K562 (cell line): Measurements from ENCODE around the gene LHB. TPM values are rescaled to one million over a fixed set of nuclear protein-coding genes. Genes with fewer than 3 reads are reported as not detected.

Source experiments
- BRD4 ChIP-seq: fragments of 200-600 bp; sonication (generic); IDR thresholded peaks from 2 replicates; pipeline ENCODE4 v1.6.1; 2017; ENCODE audit warnings: inconsistent platforms
- CBFA2T2 ChIP-seq: fragments of 450-650 bp; conservative IDR thresholded peaks from 2 replicates; pipeline ENCODE4 v1.6.1; 2017; ENCODE audit warnings: mild to moderate bottlenecking
- CHCHD3 ChIP-seq: fragments of 250-450 bp; sonication (Bioruptor Pico); IDR thresholded peaks from 2 replicates; pipeline ENCODE4 v2.1.2; 2022; ENCODE audit warnings: mild to moderate bottlenecking
- DACH1 ChIP-seq: fragments of 450-650 bp; IDR thresholded peaks from 2 replicates; pipeline ENCODE4 v1.6.1; 2018; ENCODE audit not compliant: partially characterized antibody
- FOXP1 ChIP-seq: sonication (generic); formaldehyde crosslinking; IDR thresholded peaks from 2 replicates; pipeline ENCODE4 v1.8.0; 2022; ENCODE audit warnings: mild to moderate bottlenecking, missing genetic modification reagents
- MCM5 ChIP-seq: fragments of 450-650 bp; IDR thresholded peaks from 2 replicates; pipeline ENCODE4 v1.6.1; 2016; ENCODE audit warnings: low read depth
- MEF2A ChIP-seq: IDR thresholded peaks from 2 replicates; pipeline ENCODE4 v1.6.1; 2011; ENCODE audit warnings: low read depth, mild to moderate bottlenecking, low read length, moderate library complexity; ENCODE audit not compliant: control insufficient read depth
- NFE2L1 ChIP-seq: fragments of 450-650 bp; IDR thresholded peaks from 2 replicates; pipeline ENCODE4 v1.6.1; 2016; ENCODE audit warnings: missing genetic modification characterization, low read depth, mild to moderate bottlenecking, missing compliant biosample characterization, moderate library complexity, borderline replicate concordance
- RB1 ChIP-seq: fragments of 450-650 bp; IDR thresholded peaks from 2 replicates; pipeline ENCODE4 v1.6.1; 2017; ENCODE audit warnings: low read depth, mild to moderate bottlenecking
- RCOR1 ChIP-seq, 2 experiments: IDR thresholded peaks; 2 replicates each; pipeline ENCODE4 v1.6.1; 2012; ENCODE audit warnings: low read depth in 2 of 2, low read length in 2 of 2, borderline replicate concordance in 1 of 2, improper control_type of control experiment in 1 of 2
- SNRNP70 ChIP-seq: fragments of 200-400 bp; formaldehyde crosslinking; optimal IDR thresholded peaks from 2 replicates; pipeline ENCODE3; 2017; ENCODE audit warnings: low read depth, low read length
- TBL1XR1 ChIP-seq, 2 experiments: IDR thresholded peaks; 2 replicates each; pipeline ENCODE4 v1.6.1; 2012; ENCODE audit warnings: improper control_type of control experiment in 2 of 2, low read length in 2 of 2, mild to moderate bottlenecking in 1 of 2
- ZFP30 ChIP-seq: fragments of 250-450 bp; sonication (Bioruptor Pico); IDR thresholded peaks from 2 replicates; pipeline ENCODE4 v1.8.0; 2022; ENCODE audit warnings: moderate library complexity, mild to moderate bottlenecking, inconsistent platforms, borderline replicate concordance
- ZNF444 ChIP-seq: fragments of 250-450 bp; sonication (Bioruptor Pico); IDR thresholded peaks from 2 replicates; pipeline ENCODE4 v1.4.0; 2020; ENCODE audit warnings: mild to moderate bottlenecking, moderate library complexity
- ZNF707 ChIP-seq: fragments of 250-450 bp; sonication (Bioruptor Pico); conservative IDR thresholded peaks from 2 replicates; pipeline ENCODE4 v1.8.0; 2022; ENCODE audit warnings: inconsistent platforms, mild to moderate bottlenecking, moderate library complexity
- ZNF778 ChIP-seq: fragments of 450-650 bp; formaldehyde crosslinking; IDR thresholded peaks from 2 replicates; pipeline ENCODE4 v1.4.0; 2020; ENCODE audit warnings: mild to moderate bottlenecking, moderate library complexity
- polyA plus RNA-seq, 8 experiments: library from polyadenylated mRNA; depleted of rRNA in 4 of 8; stranded (reverse) in 5 of 8; unstranded in 3 of 8; fragments of >200 nt; fragmentation: Nextera tagmentation in 2 of 8; fragmentation: Illumina TruSeq in 1 of 8; extraction: Ambion mirVana in 2 of 8; extraction: Trizol in 1 of 8; gene quantifications; 2 replicates each; pipeline versions ENCODE4 v1.2.1 to v1.2.3, GENCODE V29; 2011 to 2014; ENCODE audit warnings: inconsistent platforms in 1 of 8, missing spikeins in 1 of 8
- total RNA-seq, 7 experiments: library from RNA; depleted of rRNA in 6 of 7; stranded (reverse); fragments of >200 nt in 6 of 7; fragmentation: Illumina TruSeq in 2 of 7; extraction: Trizol in 2 of 7; gene quantifications; 2 replicates each; pipeline versions ENCODE4 v1.2.1 to v1.2.3, GENCODE V29; 2011 to 2021; ENCODE audit warnings: low replicate concordance in 1 of 7
- TF ChIP-seq, protein P1 (sequence below): fragments of 250-450 bp; sonication (Bioruptor Pico); IDR thresholded peaks from 2 replicates; pipeline ENCODE4 v1.4.0; 2020
- TF ChIP-seq, protein P2 (sequence below): fragments of 250-450 bp; sonication (Bioruptor Pico); IDR thresholded peaks from 2 replicates; pipeline ENCODE4 v1.9.0; 2021; ENCODE audit warnings: mild to moderate bottlenecking, inconsistent platforms
- TF ChIP-seq, protein P3 (sequence below): fragments of 250-450 bp; sonication (Bioruptor Pico); IDR thresholded peaks from 2 replicates; pipeline ENCODE4 v1.8.0; 2021; ENCODE audit warnings: moderate library complexity, mild to moderate bottlenecking, inconsistent platforms
- TF ChIP-seq, protein P4 (sequence below): fragments of 250-450 bp; sonication (Bioruptor Pico); IDR thresholded peaks from 2 replicates; pipeline ENCODE4 v1.6.1; 2021; ENCODE audit warnings: mild to moderate bottlenecking
- TF ChIP-seq, protein P5 (sequence below): sonication (generic); formaldehyde crosslinking; IDR thresholded peaks from 2 replicates; pipeline ENCODE4 v1.8.1; 2022; ENCODE audit warnings: missing genetic modification reagents

LHB gene
- total and polyA plus RNA-seq, 9 of the 15 experiments (the other 6 are each of a cell fraction or from before 2014, with no cell fraction given): 0.54 TPM; not detected in 8

DNA sequence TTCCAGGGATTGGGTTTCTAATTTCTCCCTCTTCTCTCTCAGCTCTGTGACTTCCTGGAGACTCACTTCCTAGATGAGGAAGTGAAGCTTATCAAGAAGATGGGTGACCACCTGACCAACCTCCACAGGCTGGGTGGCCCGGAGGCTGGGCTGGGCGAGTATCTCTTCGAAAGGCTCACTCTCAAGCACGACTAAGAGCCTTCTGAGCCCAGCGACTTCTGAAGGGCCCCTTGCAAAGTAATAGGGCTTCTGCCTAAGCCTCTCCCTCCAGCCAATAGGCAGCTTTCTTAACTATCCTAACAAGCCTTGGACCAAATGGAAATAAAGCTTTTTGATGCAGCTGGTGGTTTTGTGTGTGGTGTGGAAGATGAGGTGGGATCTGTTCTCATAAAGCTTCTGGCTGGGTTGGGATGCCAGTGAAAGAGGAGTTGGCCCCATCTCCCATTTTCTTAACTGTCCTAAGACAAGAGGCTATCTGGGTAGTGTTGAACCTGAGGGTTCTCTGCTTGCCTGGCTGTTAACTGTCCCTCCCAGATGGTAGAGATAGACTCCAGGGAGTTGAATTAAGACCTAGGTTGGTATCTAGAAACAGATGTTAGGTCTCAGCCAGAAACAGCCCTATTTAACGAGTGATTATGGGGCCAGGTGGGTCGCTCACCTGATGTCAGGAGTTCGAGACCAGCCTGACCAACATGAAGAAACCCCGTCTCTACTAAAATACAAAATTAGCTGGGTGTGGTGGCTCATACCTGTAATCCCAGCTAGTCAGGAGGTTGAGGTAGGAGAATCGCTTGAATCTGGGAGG, 50.1 kb downstream of the LHB start (continued):
- TF ChIP-seq NFE2L1 (tag) (no peak), MCM5 (no peak), SNRNP70 (no peak), RCOR1 (IDR thresholded peaks at IDR 0.05; ENCODE audit: borderline replicate concordance in 1 of 2, low read depth in 2 of 2, low read length in 2 of 2) (no peak), BRD4 (no peak), ZNF444 (CRISPR knock-in tag) (no peak), ZNF707 (CRISPR knock-in tag) (no peak), MEF2A (0 out of 2 replicates have a peak, but pooled peaks have one; percentile 2), DACH1 (no peak), FOXP1 (CRISPR knock-in tag) (no peak), ZFP30 (CRISPR knock-in tag) (no peak), ZNF778 (CRISPR knock-in tag) (no peak), TBL1XR1 (IDR thresholded peaks at IDR 0.05; ENCODE audit: low read length in 2 of 2) (0 out of 4 replicates have a peak, but pooled peaks have one; percentile 2 to 5), RB1 (peak; percentile 48; the same call in 1 of the 2 replicates), CBFA2T2 (peak; percentile 14; the same call in 1 of the 2 replicates), CHCHD3 (CRISPR knock-in tag) (no peak)
- TF ChIP-seq, protein P1, sequence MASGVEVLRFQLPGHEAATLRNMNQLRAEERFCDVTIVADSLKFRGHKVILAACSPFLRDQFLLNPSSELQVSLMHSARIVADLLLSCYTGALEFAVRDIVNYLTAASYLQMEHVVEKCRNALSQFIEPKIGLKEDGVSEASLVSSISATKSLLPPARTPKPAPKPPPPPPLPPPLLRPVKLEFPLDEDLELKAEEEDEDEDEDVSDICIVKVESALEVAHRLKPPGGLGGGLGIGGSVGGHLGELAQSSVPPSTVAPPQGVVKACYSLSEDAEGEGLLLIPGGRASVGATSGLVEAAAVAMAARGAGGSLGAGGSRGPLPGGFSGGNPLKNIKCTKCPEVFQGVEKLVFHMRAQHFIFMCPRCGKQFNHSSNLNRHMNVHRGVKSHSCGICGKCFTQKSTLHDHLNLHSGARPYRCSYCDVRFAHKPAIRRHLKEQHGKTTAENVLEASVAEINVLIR (CRISPR knock-in tag): no peak
- TF ChIP-seq, protein P2, sequence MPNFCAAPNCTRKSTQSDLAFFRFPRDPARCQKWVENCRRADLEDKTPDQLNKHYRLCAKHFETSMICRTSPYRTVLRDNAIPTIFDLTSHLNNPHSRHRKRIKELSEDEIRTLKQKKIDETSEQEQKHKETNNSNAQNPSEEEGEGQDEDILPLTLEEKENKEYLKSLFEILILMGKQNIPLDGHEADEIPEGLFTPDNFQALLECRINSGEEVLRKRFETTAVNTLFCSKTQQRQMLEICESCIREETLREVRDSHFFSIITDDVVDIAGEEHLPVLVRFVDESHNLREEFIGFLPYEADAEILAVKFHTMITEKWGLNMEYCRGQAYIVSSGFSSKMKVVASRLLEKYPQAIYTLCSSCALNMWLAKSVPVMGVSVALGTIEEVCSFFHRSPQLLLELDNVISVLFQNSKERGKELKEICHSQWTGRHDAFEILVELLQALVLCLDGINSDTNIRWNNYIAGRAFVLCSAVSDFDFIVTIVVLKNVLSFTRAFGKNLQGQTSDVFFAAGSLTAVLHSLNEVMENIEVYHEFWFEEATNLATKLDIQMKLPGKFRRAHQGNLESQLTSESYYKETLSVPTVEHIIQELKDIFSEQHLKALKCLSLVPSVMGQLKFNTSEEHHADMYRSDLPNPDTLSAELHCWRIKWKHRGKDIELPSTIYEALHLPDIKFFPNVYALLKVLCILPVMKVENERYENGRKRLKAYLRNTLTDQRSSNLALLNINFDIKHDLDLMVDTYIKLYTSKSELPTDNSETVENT (CRISPR knock-in tag): no peak
- TF ChIP-seq, protein P3, sequence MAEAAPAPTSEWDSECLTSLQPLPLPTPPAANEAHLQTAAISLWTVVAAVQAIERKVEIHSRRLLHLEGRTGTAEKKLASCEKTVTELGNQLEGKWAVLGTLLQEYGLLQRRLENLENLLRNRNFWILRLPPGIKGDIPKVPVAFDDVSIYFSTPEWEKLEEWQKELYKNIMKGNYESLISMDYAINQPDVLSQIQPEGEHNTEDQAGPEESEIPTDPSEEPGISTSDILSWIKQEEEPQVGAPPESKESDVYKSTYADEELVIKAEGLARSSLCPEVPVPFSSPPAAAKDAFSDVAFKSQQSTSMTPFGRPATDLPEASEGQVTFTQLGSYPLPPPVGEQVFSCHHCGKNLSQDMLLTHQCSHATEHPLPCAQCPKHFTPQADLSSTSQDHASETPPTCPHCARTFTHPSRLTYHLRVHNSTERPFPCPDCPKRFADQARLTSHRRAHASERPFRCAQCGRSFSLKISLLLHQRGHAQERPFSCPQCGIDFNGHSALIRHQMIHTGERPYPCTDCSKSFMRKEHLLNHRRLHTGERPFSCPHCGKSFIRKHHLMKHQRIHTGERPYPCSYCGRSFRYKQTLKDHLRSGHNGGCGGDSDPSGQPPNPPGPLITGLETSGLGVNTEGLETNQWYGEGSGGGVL (CRISPR knock-in tag): no peak
- TF ChIP-seq, protein P4, sequence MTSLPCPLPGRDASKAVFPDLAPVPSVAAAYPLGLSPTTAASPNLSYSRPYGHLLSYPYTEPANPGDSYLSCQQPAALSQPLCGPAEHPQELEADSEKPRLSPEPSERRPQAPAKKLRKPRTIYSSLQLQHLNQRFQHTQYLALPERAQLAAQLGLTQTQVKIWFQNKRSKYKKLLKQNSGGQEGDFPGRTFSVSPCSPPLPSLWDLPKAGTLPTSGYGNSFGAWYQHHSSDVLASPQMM (CRISPR knock-in tag): peak; percentile 42; the same call in 1 of the 2 replicates
- TF ChIP-seq, protein P5, sequence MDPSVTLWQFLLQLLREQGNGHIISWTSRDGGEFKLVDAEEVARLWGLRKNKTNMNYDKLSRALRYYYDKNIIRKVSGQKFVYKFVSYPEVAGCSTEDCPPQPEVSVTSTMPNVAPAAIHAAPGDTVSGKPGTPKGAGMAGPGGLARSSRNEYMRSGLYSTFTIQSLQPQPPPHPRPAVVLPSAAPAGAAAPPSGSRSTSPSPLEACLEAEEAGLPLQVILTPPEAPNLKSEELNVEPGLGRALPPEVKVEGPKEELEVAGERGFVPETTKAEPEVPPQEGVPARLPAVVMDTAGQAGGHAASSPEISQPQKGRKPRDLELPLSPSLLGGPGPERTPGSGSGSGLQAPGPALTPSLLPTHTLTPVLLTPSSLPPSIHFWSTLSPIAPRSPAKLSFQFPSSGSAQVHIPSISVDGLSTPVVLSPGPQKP (CRISPR knock-in tag): no peak
